Endodermal cell (in vitro differentiated cells): ENCODE data around the gene SAXO1. TPM values are rescaled to one million over a fixed set of nuclear protein-coding genes. Genes with fewer than 3 reads are reported as not detected.

Source experiments
- DNase-seq: peaks from one replicate; pipeline ENCODE4 v3.0.0-alpha.2; 2017
- H3K27ac ChIP-seq: 2 replicates; pipeline ENCODE4 v1.5.1; 2013; ENCODE audit warnings: mild to moderate bottlenecking, low read depth, low read length, moderate library complexity
- H3K27me3 ChIP-seq: 2 replicates; pipeline ENCODE4 v1.6.1; 2013; ENCODE audit warnings: mild to moderate bottlenecking, low read length, moderate library complexity; ENCODE audit not compliant: insufficient read depth, control insufficient read depth, poor library complexity, severe bottlenecking
- H3K36me3 ChIP-seq: 2 replicates; pipeline ENCODE4 v1.7.0; 2013; ENCODE audit warnings: mild to moderate bottlenecking, low read length, moderate library complexity; ENCODE audit not compliant: control insufficient read depth, insufficient read depth
- H3K4me1 ChIP-seq: one replicate; pipeline ENCODE4 v1.7.0; 2013; ENCODE audit warnings: low read length; ENCODE audit not compliant: control insufficient read depth, insufficient read depth
- H3K4me3 ChIP-seq: 2 replicates; pipeline ENCODE4 v1.5.1; 2013; ENCODE audit warnings: mild to moderate bottlenecking, low read length, moderate library complexity
- H3K9ac ChIP-seq: 2 replicates; pipeline ENCODE4 v1.6.1; 2013; ENCODE audit warnings: mild to moderate bottlenecking, low read length, moderate library complexity; ENCODE audit not compliant: poor library complexity, severe bottlenecking; ENCODE audit errors: extremely low read depth
- H3K9me3 ChIP-seq: 2 replicates; pipeline ENCODE4 v1.6.1; 2013; ENCODE audit warnings: mild to moderate bottlenecking, low read length, moderate library complexity; ENCODE audit not compliant: control insufficient read depth
- H3K27ac Mint-ChIP-seq: 2 replicates; pipeline ENCODE4 v1.8.0; 2020; ENCODE audit warnings: mixed read lengths
- H3K27me3 Mint-ChIP-seq: 2 replicates; pipeline ENCODE4 v1.8.0; 2021; ENCODE audit warnings: mild to moderate bottlenecking, mixed read lengths; ENCODE audit not compliant: insufficient read depth
- H3K36me3 Mint-ChIP-seq: 2 replicates; pipeline ENCODE4 v1.8.0; 2020; ENCODE audit warnings: low read depth, mixed read lengths
- H3K4me1 Mint-ChIP-seq: 2 replicates; pipeline ENCODE4 v1.8.0; 2020; ENCODE audit warnings: mixed read lengths
- H3K4me3 Mint-ChIP-seq: 2 replicates; pipeline ENCODE4 v1.8.0; 2020; ENCODE audit warnings: mild to moderate bottlenecking, moderate library complexity, mixed read lengths
- H3K9me3 Mint-ChIP-seq: 2 replicates; pipeline ENCODE4 v1.8.0; 2020; ENCODE audit warnings: mild to moderate bottlenecking, mixed read lengths
- CTCF ChIP-seq: fragments of 200-600 bp; sonication (generic); conservative IDR thresholded peaks from 2 replicates; pipeline ENCODE4 v1.5.0; 2021; ENCODE audit warnings: antibody characterized with exemption, mild to moderate bottlenecking
- WGBS, 2 experiments: methylation state at CpG; one replicate each; pipeline versions ENCODE4 v1.1.5 to v1.1.7; 2013; ENCODE audit warnings: missing lambda C conversion rate in 2 of 2, mixed read lengths in 1 of 2; ENCODE audit not compliant: insufficient coverage in 1 of 2, insufficient read length in 1 of 2; 5-methylcytosine and 5-hydroxymethylcytosine counted together
- total RNA-seq, 2 donors: library from RNA; stranded (reverse); fragmentation: NEBNext Ultra II Directional in 1 of 2; extraction: Animal tissue kit (Norgen Biotek cat#: 25700) in 1 of 2; gene quantifications; 2 replicates in 1 of 2; 3 replicates in 1 of 2; pipeline ENCODE4 v1.2.1, GENCODE V29; 2021

SAXO1 gene
- total RNA-seq, 2 donors from 2014 or later, result 0.04 to 1.2 TPM

- H3K4me1 Mint-ChIP-seq, result no peaks in the 10 kb centered on the region
- Histone ChIP-seq H3K9ac (no peak overlapping the region), H3K36me3 (no peaks in the 10 kb centered on the region), H3K9me3 (no peaks in the 10 kb centered on the region), H3K4me1 (no peaks in the 10 kb centered on the region), H3K4me3 (no peak overlapping the region), H3K27me3 (peaks cover 5% of the 10 kb centered on the region), H3K27ac (no peak overlapping the region)
- 91 to 94% methylated on average over 1 to 2 of the region's 2 CpGs for WGBS, 2 experiments
- no peaks in the 10 kb centered on the region for H3K9me3 Mint-ChIP-seq
- DNase-seq, result no peak
- no peaks in the 10 kb centered on the region for H3K36me3 Mint-ChIP-seq
- H3K27me3 Mint-ChIP-seq, result no peaks in the 10 kb centered on the region
- no peak overlapping the region for H3K27ac Mint-ChIP-seq
- no peak for TF ChIP-seq CTCF
- no peak overlapping the region for H3K4me3 Mint-ChIP-seq
These were observed 77.4 kb downstream of the SAXO1 start for GRCh38 chr9:18955626-18956025.

DNA sequence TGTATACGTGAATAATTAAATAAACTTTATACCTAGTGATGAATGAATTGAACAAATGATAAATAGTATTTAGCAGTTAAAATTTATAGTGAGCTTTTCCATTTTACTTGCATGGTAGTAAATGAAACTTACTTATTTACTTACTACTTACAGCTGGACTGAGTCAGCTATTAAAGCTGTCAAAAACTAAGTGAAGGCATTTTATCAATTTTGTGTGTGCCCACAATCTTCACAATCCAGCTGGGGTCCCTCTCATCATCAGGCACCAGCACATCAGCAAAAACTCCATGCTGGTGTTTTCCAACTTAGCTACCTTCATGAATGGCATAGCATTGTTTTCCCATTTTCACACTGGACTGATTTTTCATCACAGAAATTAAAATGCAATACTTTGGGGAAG is 81.1 kb downstream of the SAXO1 start:
- Mint-ChIP-seq H3K4me3 (no peak overlapping the region), H3K36me3 (no peaks in the 10 kb centered on the region), H3K9me3 (no peaks in the 10 kb centered on the region), H3K27me3 (no peaks in the 10 kb centered on the region), H3K4me1 (no peaks in the 10 kb centered on the region), H3K27ac (no peak overlapping the region)
- no peak for DNase-seq
- Histone ChIP-seq H3K4me1 (no peaks in the 10 kb centered on the region), H3K4me3 (no peak overlapping the region), H3K36me3 (no peaks in the 10 kb centered on the region), H3K9ac (no peak overlapping the region), H3K27me3 (peaks cover 5% of the 10 kb centered on the region), H3K27ac (no peak overlapping the region), H3K9me3 (no peaks in the 10 kb centered on the region)
- no peak for TF ChIP-seq CTCF
- WGBS, 2 experiments, result no CpG with 5 or more reads among the region's 1 CpG

- Histone ChIP-seq H3K27ac (no peak overlapping the region), H3K36me3 (no peaks in the 10 kb centered on the region), H3K9me3 (no peaks in the 10 kb centered on the region), H3K4me1 (no peaks in the 10 kb centered on the region), H3K27me3 (peaks cover 5% of the 10 kb centered on the region), H3K9ac (no peak overlapping the region), H3K4me3 (no peak overlapping the region)
- no peak overlapping the region for H3K4me3 Mint-ChIP-seq
- no peaks in the 10 kb centered on the region for H3K27me3 Mint-ChIP-seq
- 92 to 100% methylated on average over 1 to 4 of the region's 4 CpGs for WGBS, 2 experiments
- no peak for DNase-seq
- TF ChIP-seq CTCF, result peak; percentile 41
- H3K4me1 Mint-ChIP-seq, result no peaks in the 10 kb centered on the region
- H3K9me3 Mint-ChIP-seq, result no peaks in the 10 kb centered on the region
- H3K36me3 Mint-ChIP-seq, result no peaks in the 10 kb centered on the region
- H3K27ac Mint-ChIP-seq, result no peak overlapping the region
These were observed 85.1 kb downstream of the SAXO1 start for GRCh38 chr9:18947892-18948339.
